ENCODE results near the gene PUS3.

DNA sequence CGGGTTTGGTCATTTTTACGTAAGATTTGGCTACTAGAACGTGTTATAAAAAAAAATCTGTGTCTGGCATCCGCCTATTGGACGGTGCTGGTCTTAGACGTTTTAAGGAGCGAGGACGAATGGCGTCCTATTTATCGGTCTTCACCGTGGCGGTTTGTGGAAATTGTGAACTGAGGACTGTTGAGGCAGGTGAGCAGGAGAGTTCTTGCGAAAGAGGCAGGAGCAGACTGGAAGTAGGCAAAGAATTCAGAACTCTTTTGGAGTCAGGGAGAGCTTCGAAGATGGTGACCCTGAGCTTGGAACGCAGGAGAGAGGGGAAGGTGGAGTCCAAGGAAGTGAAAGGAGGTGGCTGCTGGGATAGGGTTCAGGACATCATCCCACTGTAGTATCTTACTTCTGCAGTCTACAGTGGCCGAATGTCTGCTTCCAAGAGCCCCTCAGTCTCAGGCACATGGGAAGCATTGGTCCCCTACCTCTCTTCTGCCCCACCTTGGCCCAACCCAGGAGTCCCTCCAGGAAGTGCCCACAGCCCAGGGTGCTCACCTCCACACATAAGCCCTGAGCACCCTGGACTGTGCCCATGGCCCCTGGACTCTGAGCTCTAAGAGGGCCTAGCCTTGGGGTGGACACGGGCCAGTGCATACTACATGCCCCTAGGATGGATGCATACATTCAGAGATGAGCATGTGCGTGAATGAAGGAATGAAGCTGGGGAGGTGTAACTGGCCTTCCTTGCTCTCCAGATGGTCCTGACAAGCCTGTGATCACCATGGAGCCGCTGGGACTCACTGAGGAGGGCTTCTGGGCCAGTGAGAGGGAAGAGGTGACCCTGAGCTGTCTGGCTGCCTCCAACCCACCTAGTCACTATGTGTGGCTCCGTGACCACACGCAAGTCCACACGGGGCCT lies 46.5 kb upstream of the PUS3 start:
- TF ChIP-seq, protein P1, sequence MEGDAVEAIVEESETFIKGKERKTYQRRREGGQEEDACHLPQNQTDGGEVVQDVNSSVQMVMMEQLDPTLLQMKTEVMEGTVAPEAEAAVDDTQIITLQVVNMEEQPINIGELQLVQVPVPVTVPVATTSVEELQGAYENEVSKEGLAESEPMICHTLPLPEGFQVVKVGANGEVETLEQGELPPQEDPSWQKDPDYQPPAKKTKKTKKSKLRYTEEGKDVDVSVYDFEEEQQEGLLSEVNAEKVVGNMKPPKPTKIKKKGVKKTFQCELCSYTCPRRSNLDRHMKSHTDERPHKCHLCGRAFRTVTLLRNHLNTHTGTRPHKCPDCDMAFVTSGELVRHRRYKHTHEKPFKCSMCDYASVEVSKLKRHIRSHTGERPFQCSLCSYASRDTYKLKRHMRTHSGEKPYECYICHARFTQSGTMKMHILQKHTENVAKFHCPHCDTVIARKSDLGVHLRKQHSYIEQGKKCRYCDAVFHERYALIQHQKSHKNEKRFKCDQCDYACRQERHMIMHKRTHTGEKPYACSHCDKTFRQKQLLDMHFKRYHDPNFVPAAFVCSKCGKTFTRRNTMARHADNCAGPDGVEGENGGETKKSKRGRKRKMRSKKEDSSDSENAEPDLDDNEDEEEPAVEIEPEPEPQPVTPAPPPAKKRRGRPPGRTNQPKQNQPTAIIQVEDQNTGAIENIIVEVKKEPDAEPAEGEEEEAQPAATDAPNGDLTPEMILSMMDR (IDR thresholded peaks at IDR 0.05): no peak
- no peak for TF ChIP-seq POLR2A (IDR thresholded peaks at IDR 0.05)

Measured in thyroid gland (tissue), 4 donors.